ENCODE data around the gene MEAK7.

DNA sequence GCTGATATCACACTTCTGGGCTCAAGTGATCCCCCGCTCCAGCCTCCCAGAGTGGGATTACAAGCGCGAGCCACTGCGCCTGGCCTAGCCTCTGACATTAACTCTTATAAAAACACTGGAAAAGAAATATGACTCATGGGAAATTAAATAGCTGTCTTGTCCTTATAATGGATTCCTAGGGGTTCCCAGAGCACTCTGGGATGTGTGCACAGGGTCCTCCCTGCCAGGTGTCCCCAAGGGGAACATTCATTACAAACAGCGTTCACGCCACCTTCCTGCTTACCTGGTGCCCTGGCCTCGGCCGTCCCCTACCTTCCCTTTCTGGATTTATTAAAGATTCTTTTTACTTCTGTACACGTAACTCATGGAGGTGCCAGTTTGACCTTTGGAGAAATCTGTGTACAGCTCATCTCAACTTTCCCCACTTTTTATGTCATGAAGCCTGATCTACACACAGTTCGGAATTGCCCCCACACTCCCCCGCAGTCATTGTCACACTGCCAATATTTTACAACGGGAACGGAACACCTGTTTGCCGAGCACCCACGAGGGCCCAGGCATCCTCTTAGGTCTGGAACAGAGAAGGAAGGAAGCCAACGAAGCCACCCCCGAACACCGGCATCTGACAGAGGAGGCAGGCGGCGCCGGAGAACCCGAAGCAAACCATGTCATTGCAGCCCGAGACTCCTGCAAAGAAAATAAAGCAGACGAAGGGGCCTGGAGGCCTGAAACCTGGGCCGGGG is 39.7 kb upstream of the MEAK7 start:
- TF ChIP-seq, protein P1, sequence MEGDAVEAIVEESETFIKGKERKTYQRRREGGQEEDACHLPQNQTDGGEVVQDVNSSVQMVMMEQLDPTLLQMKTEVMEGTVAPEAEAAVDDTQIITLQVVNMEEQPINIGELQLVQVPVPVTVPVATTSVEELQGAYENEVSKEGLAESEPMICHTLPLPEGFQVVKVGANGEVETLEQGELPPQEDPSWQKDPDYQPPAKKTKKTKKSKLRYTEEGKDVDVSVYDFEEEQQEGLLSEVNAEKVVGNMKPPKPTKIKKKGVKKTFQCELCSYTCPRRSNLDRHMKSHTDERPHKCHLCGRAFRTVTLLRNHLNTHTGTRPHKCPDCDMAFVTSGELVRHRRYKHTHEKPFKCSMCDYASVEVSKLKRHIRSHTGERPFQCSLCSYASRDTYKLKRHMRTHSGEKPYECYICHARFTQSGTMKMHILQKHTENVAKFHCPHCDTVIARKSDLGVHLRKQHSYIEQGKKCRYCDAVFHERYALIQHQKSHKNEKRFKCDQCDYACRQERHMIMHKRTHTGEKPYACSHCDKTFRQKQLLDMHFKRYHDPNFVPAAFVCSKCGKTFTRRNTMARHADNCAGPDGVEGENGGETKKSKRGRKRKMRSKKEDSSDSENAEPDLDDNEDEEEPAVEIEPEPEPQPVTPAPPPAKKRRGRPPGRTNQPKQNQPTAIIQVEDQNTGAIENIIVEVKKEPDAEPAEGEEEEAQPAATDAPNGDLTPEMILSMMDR (IDR thresholded peaks at IDR 0.05): no peak
- TF ChIP-seq POLR2A (IDR thresholded peaks at IDR 0.05): no peak

Measured in testis (tissue), 2 donors.